ENCODE measurements around the gene FOXD2. TPM values are rescaled to one million over a fixed set of nuclear protein-coding genes. Genes with fewer than 3 reads are reported as not detected.
A peak's percentile ranks its signal among the peaks of the same experiment; 100 is the strongest.

FOXD2 gene
- total RNA-seq (2014; rRNA removed; shearing (Covaris generic)), result 2.8 TPM in 2 replicates

DNA sequence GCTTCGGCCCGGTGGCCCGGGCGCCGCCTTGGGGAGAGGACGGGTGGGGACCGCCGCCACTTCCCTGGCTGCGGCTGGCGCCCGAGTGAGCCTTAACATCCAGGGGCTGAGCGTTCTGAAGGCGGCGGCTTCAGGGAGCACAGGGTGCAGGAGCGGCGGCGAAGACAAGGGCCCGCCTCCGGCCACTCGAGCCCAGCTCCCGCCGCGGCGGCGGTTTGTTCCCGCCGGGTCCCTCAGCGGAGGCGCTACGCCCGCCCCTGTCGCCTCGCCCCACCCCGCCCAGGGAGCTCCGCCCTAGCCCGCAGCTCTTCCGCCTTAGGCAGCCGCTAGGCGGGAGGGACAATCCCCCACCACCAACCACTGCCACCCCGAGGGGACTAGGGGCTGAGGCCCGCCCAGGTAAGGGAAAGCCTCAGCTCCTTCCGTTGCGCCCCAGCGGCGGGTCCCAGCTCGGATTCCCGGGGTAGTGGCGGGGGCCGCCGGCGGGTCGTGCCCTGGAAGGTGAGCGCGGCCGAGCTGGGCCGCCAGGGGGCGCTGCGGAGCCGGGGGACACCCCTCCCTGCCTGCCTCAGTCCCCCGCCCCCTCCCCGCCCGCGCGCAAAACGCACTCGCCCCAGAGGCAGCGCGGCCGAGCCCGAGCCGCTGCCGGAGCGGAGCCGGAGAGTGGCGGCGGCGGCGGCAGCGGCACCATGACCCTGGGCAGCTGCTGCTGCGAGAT lies at the start of gene FOXD2:
Gene FOXD2 (plus strand): TSS at position 598 of the 718 bp plus-strand sequence. CDS start 92 bp downstream, at position 690.
- peak; percentile 92 for DNase-seq (ENCODE audit: low spot score)

DNA sequence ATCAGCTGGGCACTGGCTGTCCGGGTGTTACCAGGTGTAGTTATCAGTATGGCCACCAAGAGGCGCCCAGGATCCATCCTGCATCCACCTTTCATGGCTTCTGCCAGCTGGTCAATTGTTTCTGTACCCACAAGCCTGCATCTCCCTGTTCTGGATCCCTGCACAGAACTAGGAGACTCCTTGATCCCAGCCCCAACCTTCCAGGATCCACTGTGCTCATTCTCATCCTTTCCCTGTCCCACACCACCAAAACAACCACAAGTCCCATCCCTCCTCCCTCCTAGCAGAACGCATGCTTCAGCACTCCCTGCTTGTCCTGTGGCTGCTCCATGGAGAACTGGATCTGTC lies 49.0 kb upstream of the FOXD2 start:
- peak; percentile 87 for DNase-seq (ENCODE audit: low spot score)

DNA sequence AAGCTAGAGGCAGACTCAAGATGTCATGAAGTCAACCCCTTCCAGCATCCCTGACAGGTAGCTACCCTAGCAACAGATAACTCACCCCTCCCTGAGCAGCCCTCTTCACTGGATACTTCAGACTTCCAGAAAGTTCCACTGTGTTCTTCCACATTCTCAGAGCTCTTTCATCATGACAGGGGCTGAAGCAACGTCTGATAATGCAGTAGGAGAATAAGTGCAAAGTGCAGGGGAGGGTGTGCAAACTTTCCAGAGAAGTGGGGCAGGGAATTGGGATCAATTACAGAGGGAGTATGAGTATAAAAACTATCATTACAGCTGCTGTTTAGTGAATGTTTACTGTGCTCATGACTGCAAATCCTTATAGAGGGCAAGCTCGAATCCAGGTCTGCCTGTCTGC lies 48.1 kb upstream of the FOXD2 start:
- no peak for DNase-seq (ENCODE audit: low spot score)

DNA sequence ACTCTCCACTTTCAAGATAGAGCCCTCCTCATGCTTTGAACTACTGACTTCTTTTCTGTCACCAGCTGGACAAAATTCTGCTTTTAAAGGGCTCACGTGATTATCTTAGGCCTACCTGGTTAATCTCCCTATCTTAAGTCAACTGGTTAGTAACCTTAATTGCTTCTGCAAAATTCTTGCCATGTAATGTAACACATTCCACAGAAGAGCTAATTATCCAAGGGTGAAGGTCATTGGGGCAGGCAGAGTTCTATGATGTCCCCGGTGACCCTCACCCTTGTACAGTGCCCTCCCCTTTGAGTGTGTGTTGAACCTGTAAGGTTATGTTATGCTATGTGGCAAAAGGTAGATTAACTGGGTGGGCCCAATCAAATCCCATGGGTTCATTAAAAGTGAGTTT lies 47.0 kb upstream of the FOXD2 start:
- DNase-seq (ENCODE audit: low spot score), result no peak

DNA sequence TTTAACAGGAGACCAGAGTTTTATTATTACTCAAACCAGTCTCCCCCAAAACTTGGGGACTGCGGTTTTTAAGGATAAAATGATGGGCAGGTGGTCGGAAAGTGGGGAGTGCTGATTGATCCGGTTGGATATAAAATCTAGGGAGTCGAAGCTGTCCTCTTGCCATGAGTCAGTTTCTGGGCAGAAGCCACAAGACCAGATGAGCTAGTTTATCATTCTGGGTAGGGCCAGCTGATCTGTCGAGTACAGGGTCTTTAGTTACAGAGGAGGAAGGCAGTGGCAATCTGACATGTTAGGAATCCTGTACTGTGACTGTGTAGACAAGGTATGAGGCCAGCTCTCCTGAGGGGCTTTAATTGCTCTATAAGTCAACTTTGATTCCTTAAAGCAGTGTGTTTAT lies 44.7 kb upstream of the FOXD2 start:
- DNase-seq (ENCODE audit: low spot score), result no peak

DNA sequence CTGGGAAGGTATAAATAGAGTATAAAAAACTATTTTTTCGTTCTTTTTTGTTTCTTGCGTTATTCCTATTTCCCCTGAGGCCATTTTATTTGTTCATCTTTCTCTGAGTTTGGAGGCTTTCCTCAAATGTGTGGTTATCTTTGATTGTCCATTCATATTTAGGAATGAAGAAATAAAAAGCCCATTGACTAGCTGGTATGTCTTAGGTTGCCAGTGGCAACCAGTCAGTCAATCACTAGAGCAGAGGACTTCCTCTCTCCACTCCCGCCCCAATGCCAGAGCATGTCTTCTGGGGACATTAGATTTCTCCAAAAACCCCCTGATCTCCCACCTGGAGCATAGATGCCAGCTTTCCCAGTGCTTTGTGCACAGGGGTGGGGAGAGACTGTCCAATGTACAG lies 42.4 kb upstream of the FOXD2 start:
- DNase-seq (ENCODE audit: low spot score), result no peak

DNA sequence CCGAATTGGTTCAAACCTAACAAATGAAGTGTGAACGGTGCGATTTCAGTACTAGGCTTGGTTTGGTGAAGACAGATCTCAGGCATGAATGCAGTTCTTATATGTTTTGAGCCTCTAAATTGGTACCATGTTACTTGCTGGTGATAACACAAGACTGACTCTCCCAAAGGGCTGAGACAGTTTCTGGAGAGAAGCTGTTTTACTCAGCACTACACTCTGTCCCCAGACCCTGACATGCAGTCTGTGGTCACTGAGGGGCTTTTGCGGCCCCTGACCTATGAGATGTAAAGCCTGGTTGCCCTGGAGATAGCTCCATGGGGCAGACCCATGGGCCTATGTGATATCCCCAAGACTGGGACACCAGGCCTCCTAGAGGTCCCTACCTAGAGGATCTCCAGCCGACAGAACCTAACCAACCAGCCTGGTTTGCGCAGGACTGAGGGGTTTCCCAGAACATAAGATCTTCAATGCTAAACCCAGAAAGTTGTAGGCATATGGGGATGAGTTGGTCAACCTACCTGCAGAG lies 41.1 kb upstream of the FOXD2 start:
- no peak for DNase-seq (ENCODE audit: low spot score)

DNA sequence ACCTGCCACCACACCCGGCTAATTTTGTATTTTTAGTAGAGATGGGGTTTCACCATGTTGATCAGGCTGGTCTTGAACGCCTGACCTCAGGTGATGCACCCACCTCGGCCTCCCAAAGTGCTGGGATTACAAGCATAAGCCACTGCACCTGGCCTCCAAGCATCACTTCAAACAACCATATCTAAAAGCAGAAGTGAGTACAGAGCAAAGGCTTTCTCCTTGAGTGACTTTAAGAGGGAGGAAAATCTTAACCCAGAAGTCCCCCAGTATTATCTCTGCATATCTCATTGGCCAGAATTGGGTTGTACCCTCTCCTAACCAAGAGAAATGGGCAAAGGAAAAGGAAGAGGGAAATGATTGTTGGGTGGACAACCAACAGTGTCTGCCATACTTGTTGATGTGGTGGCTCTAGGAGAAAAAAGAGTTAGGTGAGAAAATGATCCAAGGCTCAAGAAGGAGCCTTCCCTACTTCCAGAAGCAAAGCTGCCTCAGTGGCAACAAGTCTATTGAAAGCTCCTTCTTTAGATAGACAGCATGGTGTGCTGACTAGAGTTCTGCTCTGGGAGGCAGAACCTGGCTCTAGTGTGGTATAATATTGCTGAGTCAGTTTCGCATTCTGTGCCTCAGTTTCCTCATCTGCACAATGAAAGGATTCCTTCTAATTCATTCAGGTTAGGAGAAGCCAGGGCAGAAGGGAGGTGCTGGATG lies 38.6 kb upstream of the FOXD2 start:
- no peak for DNase-seq (ENCODE audit: low spot score)

DNA sequence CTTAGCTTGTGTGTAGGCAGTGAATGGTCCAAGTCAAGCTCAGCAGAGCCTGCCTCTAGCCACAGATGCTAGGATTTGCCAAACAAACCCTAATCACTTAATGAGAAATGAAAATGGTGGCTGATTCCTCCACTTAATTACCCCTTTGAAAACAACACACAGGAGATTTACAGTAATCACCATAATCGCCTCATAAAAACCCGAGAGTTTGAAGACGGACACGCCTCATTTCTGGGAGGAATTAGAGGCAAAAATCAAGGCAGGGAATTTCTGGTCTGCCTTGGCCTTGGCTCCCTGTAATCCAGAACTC lies 38.0 kb upstream of the FOXD2 start:
- DNase-seq (ENCODE audit: low spot score), result no peak

DNA sequence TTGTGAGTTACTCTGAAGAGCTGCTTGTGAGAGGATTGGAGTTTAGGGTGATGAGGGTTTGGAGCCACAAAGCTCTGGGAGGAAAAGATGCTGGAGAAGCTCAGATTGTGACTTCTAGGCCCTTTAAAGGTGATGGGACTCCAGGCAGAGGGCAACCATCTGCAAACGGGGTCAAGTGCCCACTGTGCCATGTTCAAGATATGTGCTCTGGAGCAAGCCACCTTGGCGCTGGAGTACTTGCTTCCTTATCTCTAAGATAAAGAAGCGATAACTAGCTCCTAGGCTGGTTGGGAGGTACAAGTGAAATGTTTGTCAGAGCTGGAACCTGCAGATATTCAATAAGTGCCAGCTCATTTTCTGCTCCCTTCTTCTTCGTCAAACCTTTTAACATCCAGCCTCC lies 36.1 kb upstream of the FOXD2 start:
- DNase-seq (ENCODE audit: low spot score), result no peak

DNA sequence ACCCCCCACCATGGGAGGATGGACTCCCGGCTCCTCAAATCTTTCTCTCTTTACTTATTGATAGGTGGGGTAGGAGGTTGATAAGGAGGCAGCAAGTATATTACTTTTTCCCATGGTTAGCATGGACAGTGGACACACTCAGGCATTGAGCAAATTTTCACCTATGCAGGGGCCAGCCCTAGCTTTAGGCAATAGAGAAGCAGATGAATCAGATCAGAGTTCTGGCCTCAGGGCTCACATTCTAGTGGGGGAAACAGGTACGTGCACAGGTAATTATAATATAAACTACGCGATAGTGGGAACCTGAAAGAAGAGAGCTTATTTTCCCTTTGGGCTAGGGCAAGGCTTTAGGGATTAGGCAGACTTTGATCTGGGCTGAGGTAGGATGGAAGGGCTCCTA lies 35.3 kb upstream of the FOXD2 start:
- DNase-seq (ENCODE audit: low spot score), result no peak

DNA sequence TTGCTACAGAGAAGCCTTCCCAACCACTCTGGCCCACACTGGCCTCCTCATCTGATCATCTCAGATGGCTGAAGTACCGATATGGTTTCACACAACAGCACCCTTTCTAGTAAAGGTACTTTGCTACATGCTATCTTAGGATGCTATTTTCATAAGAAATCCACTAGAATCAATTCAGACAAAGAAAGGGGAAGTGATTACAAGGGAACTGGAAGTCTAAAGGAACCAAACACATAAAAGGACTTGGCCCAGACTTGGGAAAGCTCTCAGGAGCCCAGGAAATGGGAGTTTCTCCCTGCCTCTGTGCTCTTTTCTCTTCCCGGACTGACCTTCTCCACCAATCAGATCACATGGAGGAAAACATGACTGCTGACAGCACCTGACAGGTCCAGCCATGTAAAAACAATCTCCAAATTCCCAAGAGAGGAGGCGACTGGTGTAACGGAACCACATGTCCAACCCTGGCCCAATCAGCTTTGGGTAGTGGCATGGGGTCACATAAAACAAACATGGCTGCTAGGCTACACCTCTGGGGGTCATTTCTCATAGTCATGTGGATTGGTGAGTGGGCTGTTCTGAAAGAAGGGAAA lies 34.4 kb upstream of the FOXD2 start:
- DNase-seq (ENCODE audit: low spot score), result no peak

DNA sequence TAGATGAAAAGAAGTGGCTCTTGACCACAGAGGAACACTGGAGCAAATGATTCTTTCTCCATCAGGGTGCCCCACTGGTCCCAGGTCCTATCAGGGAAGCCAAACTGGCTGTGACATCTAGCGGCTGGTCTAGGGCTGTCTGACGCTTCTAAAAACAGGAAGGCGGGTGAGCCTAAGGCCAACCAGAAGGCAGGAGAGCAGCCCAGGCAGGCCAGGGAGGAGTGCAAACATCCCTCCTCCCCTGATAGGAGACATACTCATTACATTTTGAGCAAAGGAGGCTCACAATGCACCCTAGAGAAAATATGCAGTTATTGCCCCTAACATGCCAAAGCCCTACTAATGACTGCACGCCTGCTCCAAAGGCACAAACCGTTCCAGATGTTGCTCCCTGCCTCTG lies 32.1 kb upstream of the FOXD2 start:
- DNase-seq (ENCODE audit: low spot score), result no peak

DNA sequence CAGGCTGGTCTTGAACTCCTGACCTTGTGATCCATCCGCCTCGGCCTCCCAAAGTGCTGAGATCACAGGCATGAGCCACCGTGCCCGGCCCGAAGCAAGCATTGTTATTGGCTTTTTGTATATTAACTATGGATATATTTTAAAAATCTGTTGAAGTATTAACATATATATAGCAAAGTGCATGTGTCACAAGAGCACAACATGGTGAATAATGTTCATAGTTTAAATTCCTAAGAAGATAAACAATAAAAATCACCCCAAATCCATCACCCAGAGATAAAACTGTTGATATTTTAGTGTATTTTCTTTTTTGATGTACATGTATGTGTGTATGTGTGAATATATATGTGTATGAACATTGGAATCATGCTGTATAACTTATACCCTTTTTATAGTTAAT lies 30.9 kb upstream of the FOXD2 start:
- DNase-seq (ENCODE audit: low spot score), result no peak

DNA sequence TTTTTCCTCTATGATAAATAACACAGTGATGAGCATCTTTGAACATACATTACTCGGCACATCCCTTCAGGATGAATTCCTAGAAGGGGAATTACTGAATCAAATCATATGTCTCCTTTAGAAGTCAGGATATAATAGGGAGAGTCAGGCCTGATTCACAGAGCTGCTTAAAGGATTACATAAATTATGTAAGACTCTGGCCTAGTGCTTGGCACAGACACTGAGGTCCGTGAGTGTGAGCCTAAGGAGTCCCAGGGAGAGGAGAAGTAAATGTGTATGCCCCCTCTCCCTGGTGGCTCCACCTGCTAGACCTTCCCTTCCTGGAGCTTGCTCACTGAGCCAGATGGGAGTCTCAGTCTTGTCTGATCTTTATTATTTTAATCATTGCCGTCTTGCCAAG lies 30.4 kb upstream of the FOXD2 start:
- DNase-seq (ENCODE audit: low spot score), result no peak

DNA sequence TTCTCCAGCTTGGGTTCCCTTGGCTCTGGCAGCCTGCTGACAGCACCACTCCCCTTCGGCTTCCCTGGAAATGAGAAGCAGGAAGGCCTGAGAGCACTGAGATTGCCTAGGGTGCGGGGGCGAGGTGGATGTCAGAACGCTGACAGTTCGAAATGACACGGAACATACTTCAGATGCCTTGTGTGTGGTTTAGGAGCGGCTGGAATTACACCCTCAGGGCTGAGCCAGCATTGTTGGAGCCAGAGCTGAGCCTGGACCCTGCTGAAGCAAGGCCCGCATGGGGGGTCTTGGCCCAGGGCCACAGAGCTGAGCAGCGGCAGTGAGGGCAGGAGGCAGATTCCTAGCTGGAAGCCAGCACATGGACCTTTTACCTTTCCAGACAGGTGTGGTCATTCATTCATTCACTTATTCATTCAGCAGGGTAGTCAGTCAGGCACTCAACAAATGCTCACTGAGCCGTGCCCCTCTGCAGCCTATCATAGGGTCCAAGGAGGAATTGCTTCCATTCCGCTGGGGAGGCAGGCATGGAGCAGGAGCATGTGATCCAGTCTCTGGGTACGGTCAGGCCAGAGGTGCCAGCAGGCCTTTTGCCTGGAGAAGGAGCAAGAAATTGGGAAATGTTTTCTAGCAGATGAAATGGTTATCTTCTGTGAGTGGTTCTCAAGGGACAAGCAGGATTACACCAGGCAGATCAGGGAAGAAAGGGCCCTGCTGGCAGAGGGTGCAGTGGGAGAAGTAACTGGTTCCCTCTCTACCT lies 28.4 kb upstream of the FOXD2 start:
- DNase-seq (ENCODE audit: low spot score), result no peak

DNA sequence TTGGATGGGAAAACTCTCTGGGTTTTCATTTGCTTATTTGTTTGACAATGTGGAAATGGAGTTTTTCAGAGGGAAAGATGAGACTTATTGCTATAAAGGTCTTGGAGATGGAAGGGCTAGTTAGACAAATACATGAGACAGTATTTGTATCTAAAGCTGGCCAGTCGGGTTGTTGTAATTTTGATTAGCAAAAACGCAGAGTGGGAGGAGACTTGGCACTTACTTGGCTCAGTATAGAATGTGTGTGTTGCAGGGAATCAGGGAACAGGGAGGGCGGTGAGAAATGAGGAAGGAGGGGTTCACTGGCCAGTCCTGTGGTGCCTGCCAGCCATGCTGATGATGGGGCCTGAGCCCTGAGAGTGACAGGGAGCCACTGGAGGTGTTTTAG lies 27.8 kb upstream of the FOXD2 start:
- DNase-seq (ENCODE audit: low spot score), result no peak

DNA sequence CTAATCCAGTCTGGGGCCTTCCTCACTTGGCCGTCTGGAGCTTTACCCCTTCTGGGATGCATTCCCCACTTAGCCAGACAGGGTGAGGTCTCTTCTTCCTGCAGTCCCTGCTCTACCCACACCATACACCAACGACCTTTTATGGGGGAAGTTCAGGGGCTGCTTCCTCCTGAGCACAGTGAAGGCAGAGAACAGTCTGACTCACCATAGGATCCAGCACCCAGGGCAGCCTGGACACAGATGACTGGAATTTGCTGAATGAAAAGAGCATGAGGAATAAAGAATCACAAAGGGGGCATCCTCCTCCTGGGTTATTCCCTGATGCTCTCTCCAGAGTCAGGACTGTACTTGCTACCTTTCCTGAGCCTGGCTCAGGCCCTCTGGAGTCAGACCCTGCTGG lies 26.4 kb upstream of the FOXD2 start:
- DNase-seq (ENCODE audit: low spot score), result no peak

DNA sequence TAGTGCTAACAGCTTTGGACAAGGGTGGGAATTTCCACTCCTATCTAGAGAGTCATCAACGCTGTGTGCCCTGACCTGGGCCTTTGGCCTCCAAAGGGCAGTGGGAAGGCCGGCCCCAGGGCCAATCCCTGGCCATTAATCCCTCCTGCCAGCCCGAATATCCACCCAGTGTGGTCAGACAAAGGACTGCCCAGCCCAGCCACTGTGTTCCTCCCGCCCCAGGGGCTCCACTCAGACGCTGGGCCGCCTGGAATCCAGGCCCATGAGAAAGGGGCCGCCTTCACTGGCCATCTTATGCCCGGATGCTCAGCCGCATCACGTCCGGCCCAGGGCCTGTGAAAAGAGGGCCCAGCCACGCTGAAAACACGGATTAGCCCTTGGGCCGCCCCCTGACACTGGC lies 25.4 kb upstream of the FOXD2 start:
- no peak for DNase-seq (ENCODE audit: low spot score)

DNA sequence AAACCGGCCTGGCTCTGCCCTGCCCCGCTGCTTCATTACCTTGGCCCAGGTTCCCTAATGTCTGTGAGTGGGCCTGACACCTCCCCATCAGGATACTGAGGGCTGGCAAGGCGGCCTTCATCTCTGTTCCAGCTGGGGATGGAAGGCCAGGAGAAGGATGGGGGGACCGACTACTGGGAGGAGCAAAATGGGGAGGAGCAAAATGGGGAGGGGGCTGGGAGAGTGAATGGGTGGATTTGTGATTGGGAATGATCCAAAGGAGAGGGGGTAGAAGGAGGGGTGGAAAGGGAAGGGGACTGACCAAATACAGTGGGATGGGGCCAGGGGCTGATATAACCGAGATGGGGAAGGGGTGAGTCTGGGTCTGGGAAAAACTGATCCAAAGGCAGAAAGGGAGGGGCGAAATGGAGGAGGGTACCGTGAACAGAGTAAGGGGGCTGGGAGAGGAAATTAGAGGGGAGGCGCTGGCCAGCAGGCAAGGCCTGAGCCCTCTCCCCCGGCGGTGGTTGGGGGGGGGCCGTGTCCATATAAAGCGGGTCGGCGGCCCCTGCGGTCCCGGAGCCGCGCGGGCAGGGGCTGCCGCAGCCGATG lies 22.0 kb upstream of the FOXD2 start, which contains the start of gene FOXE3:
Gene FOXE3 (plus strand): TSS at position 558 of the 591 bp plus-strand sequence. CDS start 31 bp downstream, at position 589.
- DNase-seq (ENCODE audit: low spot score), result no peak

DNA sequence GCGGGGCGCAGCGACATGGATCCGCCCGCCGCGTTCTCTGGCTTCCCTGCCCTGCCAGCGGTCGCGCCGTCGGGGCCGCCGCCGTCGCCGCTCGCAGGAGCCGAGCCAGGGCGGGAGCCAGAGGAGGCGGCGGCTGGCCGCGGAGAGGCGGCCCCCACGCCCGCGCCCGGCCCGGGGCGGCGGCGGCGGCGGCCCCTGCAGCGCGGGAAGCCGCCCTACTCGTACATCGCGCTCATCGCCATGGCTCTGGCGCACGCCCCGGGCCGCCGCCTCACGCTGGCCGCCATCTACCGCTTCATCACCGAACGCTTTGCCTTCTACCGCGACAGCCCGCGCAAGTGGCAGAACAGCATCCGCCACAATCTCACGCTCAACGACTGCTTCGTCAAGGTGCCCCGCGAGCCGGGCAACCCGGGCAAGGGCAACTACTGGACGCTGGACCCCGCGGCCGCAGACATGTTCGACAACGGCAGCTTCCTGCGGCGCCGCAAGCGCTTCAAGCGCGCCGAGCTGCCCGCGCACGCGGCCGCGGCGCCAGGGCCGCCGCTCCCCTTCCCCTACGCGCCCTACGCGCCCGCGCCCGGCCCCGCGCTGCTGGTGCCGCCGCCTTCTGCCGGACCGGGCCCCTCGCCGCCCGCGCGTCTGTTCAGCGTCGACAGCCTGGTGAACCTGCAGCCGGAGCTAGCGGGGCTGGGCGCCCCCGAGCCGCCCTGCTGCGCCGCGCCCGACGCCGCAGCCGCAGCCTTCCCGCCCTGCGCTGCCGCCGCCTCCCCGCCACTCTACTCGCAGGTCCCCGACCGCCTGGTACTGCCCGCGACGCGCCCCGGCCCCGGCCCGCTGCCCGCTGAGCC lies 21.3 kb upstream of the FOXD2 start:
- no peak for DNase-seq (ENCODE audit: low spot score)

Measured in HT-29 (cell line).